Adipose tissue (tissue), 3 donors: ENCODE data around the gene STAT3. TPM values are rescaled to one million over a fixed set of nuclear protein-coding genes. Genes with fewer than 3 reads are reported as not detected.
"Not testable (repeated sequence)": the region's sequence is repeated elsewhere in the genome, so short reads cannot be mapped to it uniquely, and the experiment has no call there.

Experiments used
- H3K27ac ChIP-seq: one replicate; pipeline ENCODE4 v1.5.1; 2013; ENCODE audit warnings: low read depth, low read length
- WGBS, 3 donors: extraction: QIAGEN DNeasy Blood & Tissue Kit; methylation state at CpG; one replicate each; pipeline ENCODE4 v1.1.7; 2013; 5-methylcytosine and 5-hydroxymethylcytosine counted together
- polyA plus RNA-seq, 3 donors: library from polyadenylated mRNA; stranded (reverse); fragments of 200-250 nt; gene quantifications; one replicate each; pipeline ENCODE4 v1.2.3, GENCODE V29; 2013
- donor health status: healthy with polysubstance abuse.
- donor health status: Bipolar disorder and iron deficiency.
- donor health status: healthy.

STAT3 gene
- polyA plus RNA-seq, 3 donors: 60.7 to 204 (median 92.9) TPM

GRCh38 chr17:42391439-42391838 is 3.2 kb upstream of the STAT3 start:
- WGBS, 3 donors: 85 to 93% (median 92%) methylated on average over 8 of the region's 8 CpGs
- not testable (repeated sequence) for H3K27ac ChIP-seq

GRCh38 chr17:42389899-42390298 is 1.7 kb upstream of the STAT3 start:
- WGBS, 3 donors: 67 to 97% (median 91%) methylated on average over 5 of the region's 5 CpGs
- H3K27ac ChIP-seq: no peak overlapping the region

GRCh38 chr17:42389135-42389417 is 834 bp upstream of the STAT3 start:
- WGBS, 3 donors: 0 to 1% (median 1%) methylated on average over 11 of the region's 11 CpGs
- H3K27ac ChIP-seq: peak overlapping the region; percentile 63

- peak overlapping the region; percentile 100 for H3K27ac ChIP-seq
- WGBS, 3 donors: 0 to 1% (median 1%) methylated on average over 42 to 62 of the region's 62 CpGs
These were observed 421 bp downstream of the STAT3 start for GRCh38 chr17:42387661-42388380.

- H3K27ac ChIP-seq: peak overlapping the region; percentile 100
- 1 to 2% (median 1%) methylated on average over 8 of the region's 8 CpGs for WGBS, 3 donors
These were observed 1.2 kb downstream of the STAT3 start for GRCh38 chr17:42386777-42387657.

GRCh38 chr17:42381898-42382297 is 6.3 kb downstream of the STAT3 start:
- 73 to 82% (median 75%) methylated on average over 3 of the region's 3 CpGs for WGBS, 3 donors
- H3K27ac ChIP-seq: no peak overlapping the region

GRCh38 chr17:42380935-42381334 is 7.3 kb downstream of the STAT3 start:
- 83 to 84% (median 84%) methylated on average over 3 of the region's 3 CpGs for WGBS, 3 donors
- H3K27ac ChIP-seq: no peak overlapping the region

GRCh38 chr17:42378959-42379594 is 9.2 kb downstream of the STAT3 start:
- H3K27ac ChIP-seq: no peak overlapping the region
- WGBS, 3 donors: 2 to 5% (median 5%) methylated on average over 6 of the region's 6 CpGs

GRCh38 chr17:42378359-42378958 is 9.8 kb downstream of the STAT3 start:
- 35 to 57% (median 51%) methylated on average over 10 of the region's 10 CpGs for WGBS, 3 donors
- H3K27ac ChIP-seq: no peak overlapping the region

GRCh38 chr17:42373896-42374295 is 14.3 kb downstream of the STAT3 start:
- no peak overlapping the region for H3K27ac ChIP-seq
- 94 to 97% (median 95%) methylated on average over 1 of the region's 1 CpG for WGBS, 3 donors

GRCh38 chr17:42372142-42372541 is 16.1 kb downstream of the STAT3 start:
- no peak overlapping the region for H3K27ac ChIP-seq

GRCh38 chr17:42368797-42369561 is 19.3 kb downstream of the STAT3 start:
- H3K27ac ChIP-seq: not testable (repeated sequence)
- WGBS, 3 donors: 75 to 81% (median 75%) methylated on average over 12 of the region's 12 CpGs

GRCh38 chr17:42368310-42368709 is 19.9 kb downstream of the STAT3 start:
- not testable (repeated sequence) for H3K27ac ChIP-seq
- 69 to 85% (median 80%) methylated on average over 5 of the region's 5 CpGs for WGBS, 3 donors

- H3K27ac ChIP-seq: not testable (repeated sequence)
- WGBS, 3 donors: 66 to 83% (median 72%) methylated on average over 13 of the region's 13 CpGs
These were observed 21.8 kb downstream of the STAT3 start for GRCh38 chr17:42366176-42367023.

- H3K27ac ChIP-seq: no peak overlapping the region
- WGBS, 3 donors: 83 to 89% (median 87%) methylated on average over 9 of the region's 9 CpGs
These were observed 23.1 kb downstream of the STAT3 start for GRCh38 chr17:42365136-42365535.

GRCh38 chr17:42363767-42364585 is 24.3 kb downstream of the STAT3 start:
- WGBS, 3 donors: 58 to 75% (median 63%) methylated on average over 7 of the region's 7 CpGs
- H3K27ac ChIP-seq: no peak overlapping the region

GRCh38 chr17:42363231-42363630 is 25.0 kb downstream of the STAT3 start:
- H3K27ac ChIP-seq: no peak overlapping the region
- WGBS, 3 donors: 84 to 100% (median 93%) methylated on average over 1 of the region's 1 CpG
